SK-N-SH treated with all-trans-retinoic acid at 6 μM for 48 hours (cell line): ENCODE measurements around the gene SURF2.

Source experiments
- CSDC2 ChIP-seq: fragments of 250-450 bp; sonication (Bioruptor Pico); IDR thresholded peaks from 2 replicates; pipeline ENCODE4 v1.5.0; 2020; ENCODE audit warnings: mild to moderate bottlenecking, moderate library complexity
- CSRNP3 ChIP-seq: fragments of 250-450 bp; sonication (Bioruptor Pico); IDR thresholded peaks from 2 replicates; pipeline ENCODE4 v1.5.1; 2021; ENCODE audit warnings: mild to moderate bottlenecking, moderate library complexity
- ESRRG ChIP-seq: fragments of 250-450 bp; sonication (Bioruptor Pico); IDR thresholded peaks from 2 replicates; pipeline ENCODE4 v1.6.1; 2021; ENCODE audit warnings: mild to moderate bottlenecking
- PATZ1 ChIP-seq: fragments of 250-450 bp; sonication (Bioruptor Pico); IDR thresholded peaks from 2 replicates; pipeline ENCODE4 v1.8.0; 2020; ENCODE audit warnings: mild to moderate bottlenecking, moderate library complexity, borderline replicate concordance
- RARB ChIP-seq: fragments of 250-450 bp; sonication (Bioruptor Pico); IDR thresholded peaks from 2 replicates; pipeline ENCODE4 v1.8.0; 2021; ENCODE audit warnings: mild to moderate bottlenecking, moderate library complexity
- TSHZ2 ChIP-seq: fragments of 250-450 bp; sonication (Bioruptor Pico); IDR thresholded peaks from 2 replicates; pipeline ENCODE4 v1.5.0; 2020; ENCODE audit warnings: mild to moderate bottlenecking, moderate library complexity
- ZFP3 ChIP-seq: fragments of 250-450 bp; sonication (Bioruptor Pico); IDR thresholded peaks from 2 replicates; pipeline ENCODE4 v1.5.0; 2020; ENCODE audit warnings: mild to moderate bottlenecking, moderate library complexity
- ZFP30 ChIP-seq: fragments of 450-650 bp; formaldehyde crosslinking; IDR thresholded peaks from 2 replicates; pipeline ENCODE4 v1.5.0; 2022; ENCODE audit warnings: mild to moderate bottlenecking, moderate library complexity
- ZNF8 ChIP-seq: fragments of 450-650 bp; formaldehyde crosslinking; IDR thresholded peaks from 2 replicates; pipeline ENCODE4 v1.5.0; 2020; ENCODE audit warnings: mild to moderate bottlenecking, moderate library complexity

GRCh38 chr9:133372144-133372543 is 15.8 kb downstream of the SURF2 start:
- TF ChIP-seq ZFP3 (no peak), TSHZ2 (CRISPR knock-in tag) (no peak), RARB (no peak), ESRRG (CRISPR knock-in tag) (no peak), PATZ1 (CRISPR knock-in tag) (no peak), CSDC2 (CRISPR knock-in tag) (no peak), CSRNP3 (no peak), ZFP30 (CRISPR knock-in tag) (no peak), ZNF8 (CRISPR knock-in tag) (no peak)
